Neural cell (in vitro differentiated cells): ENCODE measurements around the gene ZSWIM8.

Experiments used
- EZH2 ChIP-seq: fragments of 200-600, 300-800 bp; shearing (Covaris generic), sonication (generic); IDR thresholded peaks from 2 replicates; pipeline ENCODE4 v1.6.1; 2014; ENCODE audit warnings: antibody characterized with exemption, low read length, borderline replicate concordance, mild to moderate bottlenecking; ENCODE audit not compliant: insufficient read depth, poor library complexity, severe bottlenecking
- TF ChIP-seq, protein P1 (sequence below): IDR thresholded peaks from 2 replicates; pipeline ENCODE4 v1.6.1; 2012; ENCODE audit warnings: borderline replicate concordance

DNA sequence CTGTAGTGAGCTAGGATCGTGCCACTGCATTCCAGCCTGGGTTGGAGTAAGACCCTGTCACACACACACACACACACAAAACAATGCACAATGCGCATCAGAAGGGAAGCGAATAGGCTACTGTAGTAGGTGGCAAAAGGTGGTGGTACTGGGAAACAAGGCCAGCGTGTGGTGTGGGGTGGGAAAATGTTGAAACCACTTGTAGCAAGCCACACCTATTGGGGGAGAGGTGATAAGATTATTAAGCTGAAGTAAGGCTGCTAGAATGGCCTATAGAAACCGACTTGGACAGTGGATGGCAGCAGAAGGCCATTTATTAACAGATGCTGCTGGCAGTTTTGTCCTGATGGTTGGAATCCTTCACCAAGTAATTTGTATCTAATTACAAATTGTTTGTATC, 10.8 kb upstream of the ZSWIM8 start:
- TF ChIP-seq, protein P1, sequence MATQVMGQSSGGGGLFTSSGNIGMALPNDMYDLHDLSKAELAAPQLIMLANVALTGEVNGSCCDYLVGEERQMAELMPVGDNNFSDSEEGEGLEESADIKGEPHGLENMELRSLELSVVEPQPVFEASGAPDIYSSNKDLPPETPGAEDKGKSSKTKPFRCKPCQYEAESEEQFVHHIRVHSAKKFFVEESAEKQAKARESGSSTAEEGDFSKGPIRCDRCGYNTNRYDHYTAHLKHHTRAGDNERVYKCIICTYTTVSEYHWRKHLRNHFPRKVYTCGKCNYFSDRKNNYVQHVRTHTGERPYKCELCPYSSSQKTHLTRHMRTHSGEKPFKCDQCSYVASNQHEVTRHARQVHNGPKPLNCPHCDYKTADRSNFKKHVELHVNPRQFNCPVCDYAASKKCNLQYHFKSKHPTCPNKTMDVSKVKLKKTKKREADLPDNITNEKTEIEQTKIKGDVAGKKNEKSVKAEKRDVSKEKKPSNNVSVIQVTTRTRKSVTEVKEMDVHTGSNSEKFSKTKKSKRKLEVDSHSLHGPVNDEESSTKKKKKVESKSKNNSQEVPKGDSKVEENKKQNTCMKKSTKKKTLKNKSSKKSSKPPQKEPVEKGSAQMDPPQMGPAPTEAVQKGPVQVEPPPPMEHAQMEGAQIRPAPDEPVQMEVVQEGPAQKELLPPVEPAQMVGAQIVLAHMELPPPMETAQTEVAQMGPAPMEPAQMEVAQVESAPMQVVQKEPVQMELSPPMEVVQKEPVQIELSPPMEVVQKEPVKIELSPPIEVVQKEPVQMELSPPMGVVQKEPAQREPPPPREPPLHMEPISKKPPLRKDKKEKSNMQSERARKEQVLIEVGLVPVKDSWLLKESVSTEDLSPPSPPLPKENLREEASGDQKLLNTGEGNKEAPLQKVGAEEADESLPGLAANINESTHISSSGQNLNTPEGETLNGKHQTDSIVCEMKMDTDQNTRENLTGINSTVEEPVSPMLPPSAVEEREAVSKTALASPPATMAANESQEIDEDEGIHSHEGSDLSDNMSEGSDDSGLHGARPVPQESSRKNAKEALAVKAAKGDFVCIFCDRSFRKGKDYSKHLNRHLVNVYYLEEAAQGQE = no peak
- no peak for TF ChIP-seq EZH2
